Measurements from ENCODE around the gene MRTFB. TPM values are rescaled to one million over a fixed set of nuclear protein-coding genes. Genes with fewer than 3 reads are reported as not detected.

MRTFB gene
- total and polyA plus RNA-seq, 2 donors (not counting 3 experiments of a cell fraction or from before 2014, with no cell fraction given), result 19.6 to 49.5 TPM

GRCh38 chr16:14131774-14132695 lies 60.9 kb downstream of the MRTFB start:
- H3K9ac ChIP-seq (replicated peaks; ENCODE audit: extremely low read depth, insufficient read depth, low read length), result no peak overlapping the region
- no peaks in the 10 kb centered on the region for H3K36me3 ChIP-seq (ENCODE audit: control insufficient read depth in 2 of 2, extremely low read depth in 1 of 2, insufficient read depth in 2 of 2, low read length in 2 of 2)
- no peaks in the 10 kb centered on the region for H3K9me3 ChIP-seq (replicated peaks; ENCODE audit: control insufficient read depth, insufficient read depth, low read length)
- no peaks in the 10 kb centered on the region for H3K4me1 ChIP-seq (ENCODE audit: control insufficient read depth, extremely low read depth, insufficient read depth, low read length)
- DNase-seq (ENCODE audit: low read depth, low spot score) (no peak), FAIRE-seq (no peak)
- H3K79me2 ChIP-seq (ENCODE audit: control insufficient read depth, insufficient read depth, low read length), result peaks cover 2% of the 10 kb centered on the region
- POLR2A ChIA-PET, result no interaction called here
- TF ChIP-seq MYC (IDR thresholded peaks at IDR 0.05; ENCODE audit: low read depth, low read length) (no peak), POLR2AphosphoS5 (IDR thresholded peaks at IDR 0.05; ENCODE audit: insufficient read depth, low read depth, low read length) (no peak), JUN (IDR thresholded peaks at IDR 0.05; ENCODE audit: borderline replicate concordance, insufficient read depth, insufficient read length, low read depth) (no peak), POLR2A (IDR thresholded peaks at IDR 0.05; ENCODE audit: low read depth, low read length) (no peak), FOS (IDR thresholded peaks at IDR 0.05; ENCODE audit: borderline replicate concordance, insufficient read depth, low read length) (no peak), CTCF (IDR thresholded peaks at IDR 0.05; ENCODE audit: extremely low read depth in 1 of 2, insufficient read depth in 1 of 2, low read depth in 1 of 2, low read length in 2 of 2) (no peak), GATA2 (IDR thresholded peaks at IDR 0.05; ENCODE audit: insufficient read depth, insufficient read length, low read depth, low read length) (no peak), EZH2 (IDR thresholded peaks at IDR 0.05; ENCODE audit: borderline replicate concordance, low read depth, low read length, severe bottlenecking) (no peak)
- TF ChIP-seq, protein P1, sequence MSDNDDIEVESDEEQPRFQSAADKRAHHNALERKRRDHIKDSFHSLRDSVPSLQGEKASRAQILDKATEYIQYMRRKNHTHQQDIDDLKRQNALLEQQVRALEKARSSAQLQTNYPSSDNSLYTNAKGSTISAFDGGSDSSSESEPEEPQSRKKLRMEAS (IDR thresholded peaks at IDR 0.05; ENCODE audit: insufficient read depth, insufficient read length), result no peak
- H3K4me3 ChIP-seq (replicated peaks in 1 of 3; ENCODE audit: insufficient read depth in 1 of 3, low read depth in 1 of 3, low read length in 3 of 3), result no peak overlapping the region
- dilution Hi-C loops (cut with MboI; ENCODE audit: extremely low pct_ligation_motif_present, low sequenced_read_pairs) (no loop called here), intact Hi-C loops (cut with micrococcal nuclease) (no loop called here)
- no peak overlapping the region for H3K27ac ChIP-seq (ENCODE audit: insufficient read depth, low read depth, low read length)
- CTCF ChIA-PET, result no interaction called here
- no peaks in the 10 kb centered on the region for H3K27me3 ChIP-seq (ENCODE audit: control insufficient read depth in 2 of 2, insufficient read depth in 2 of 2, low read length in 2 of 2)
- no peak overlapping the region for H3K4me2 ChIP-seq (ENCODE audit: insufficient read depth, low read length)
- H2AFZ ChIP-seq (ENCODE audit: low read depth, low read length), result no peak overlapping the region
- no peaks in the 10 kb centered on the region for H3K9me1 ChIP-seq (replicated peaks; ENCODE audit: control insufficient read depth, extremely low read depth, insufficient read depth, low read length)
- BruUV-seq (replicated peaks), result no TSS peak
- no peaks in the 10 kb centered on the region for H4K20me1 ChIP-seq (replicated peaks; ENCODE audit: control insufficient read depth, extremely low read depth, insufficient read depth, low read length)

Data from endothelial cell of umbilical vein (primary cell).